HEK293 (cell line): ENCODE data around the gene KATNA1.

Experiments
- CTCF ChIA-PET: fragments of 350-600 bp; formaldehyde crosslinking; extraction: SDS; loops from one replicate; lab custom pipeline; 2021; ENCODE audit warnings: antibody characterized with exemption; lab: Yijun Ruan, JAX
- POLR2A ChIA-PET: fragments of 300-600 bp; formaldehyde crosslinking; extraction: SDS; loops from one replicate; lab custom pipeline; 2020; ENCODE audit warnings: antibody characterized with exemption, inconsistent platforms; lab: Yijun Ruan, JAX
- H3K27ac ChIP-seq: fragments of 200-500 bp; sonication (Bioruptor generic); 2 replicates; pipeline ENCODE4 v1.5.1; 2014; ENCODE audit warnings: low read depth, low read length, control low read depth, inconsistent platforms; ENCODE audit errors: extremely low read depth
- H3K36me3 ChIP-seq, 2 experiments: fragments of 200-500 bp in 1 of 2; sonication (Bioruptor generic) in 1 of 2; 1 replicate in 1 of 2; 2 replicates in 1 of 2; pipeline ENCODE4 v1.5.1; 2014 to 2017; ENCODE audit warnings: inconsistent platforms in 2 of 2, low read length in 2 of 2; ENCODE audit not compliant: control insufficient read depth in 2 of 2, insufficient read depth in 1 of 2
- H3K4me1 ChIP-seq: fragments of 200-500 bp; sonication (Bioruptor generic); 2 replicates; pipeline ENCODE4 v1.5.1; 2014; ENCODE audit warnings: mild to moderate bottlenecking, low read length, inconsistent platforms; ENCODE audit not compliant: control insufficient read depth, insufficient read depth
- H3K4me3 ChIP-seq: 2 replicates; pipeline ENCODE4 v1.5.1; 2011; ENCODE audit warnings: low read depth, mild to moderate bottlenecking, control low read depth, low read length, moderate library complexity
- H3K9me3 ChIP-seq: fragments of 200-500 bp; sonication (Bioruptor generic); 2 replicates; pipeline ENCODE4 v1.5.1; 2014; ENCODE audit warnings: low read depth, low read length, inconsistent platforms; ENCODE audit not compliant: control insufficient read depth, insufficient read depth
- GFI1B ChIP-seq: fragments of 450-650 bp; formaldehyde crosslinking; IDR thresholded peaks from 2 replicates; pipeline ENCODE4 v1.5.1; 2016; ENCODE audit warnings: missing biosample characterization, missing genetic modification characterization
- GLI4 ChIP-seq: fragments of 450-650 bp; formaldehyde crosslinking; IDR thresholded peaks from 2 replicates; pipeline ENCODE4 v1.5.1; 2016; ENCODE audit warnings: missing biosample characterization, missing genetic modification characterization
- HOXD13 ChIP-seq: sonication (generic); formaldehyde crosslinking; IDR thresholded peaks from 2 replicates; pipeline ENCODE4 v1.8.0; 2022; ENCODE audit warnings: missing genetic modification reagents, borderline replicate concordance
- KLF8 ChIP-seq: fragments of 450-650 bp; formaldehyde crosslinking; IDR thresholded peaks from 2 replicates; pipeline ENCODE4 v1.5.1; 2016; ENCODE audit warnings: missing biosample characterization, missing genetic modification characterization
- MYNN ChIP-seq: fragments of 450-650 bp; formaldehyde crosslinking; IDR thresholded peaks from 2 replicates; pipeline ENCODE4 v1.5.1; 2016; ENCODE audit warnings: missing biosample characterization, missing genetic modification characterization, borderline replicate concordance
- OVOL3 ChIP-seq: fragments of 450-650 bp; formaldehyde crosslinking; IDR thresholded peaks from 2 replicates; pipeline ENCODE4 v1.5.1; 2016; ENCODE audit warnings: missing biosample characterization, missing genetic modification characterization
- REST ChIP-seq: fragments of 450-650 bp; formaldehyde crosslinking; IDR thresholded peaks from 2 replicates; pipeline ENCODE4 v1.5.1; 2016; ENCODE audit warnings: missing biosample characterization, missing genetic modification characterization
- SCRT1 ChIP-seq: fragments of 450-650 bp; formaldehyde crosslinking; IDR thresholded peaks from 2 replicates; pipeline ENCODE4 v1.5.1; 2016; ENCODE audit warnings: missing biosample characterization, missing genetic modification characterization, borderline replicate concordance
- SCRT2 ChIP-seq: fragments of 450-650 bp; formaldehyde crosslinking; IDR thresholded peaks from 2 replicates; pipeline ENCODE4 v1.5.1; 2016; ENCODE audit warnings: missing biosample characterization, missing genetic modification characterization
- SP3 ChIP-seq: fragments of 450-650 bp; formaldehyde crosslinking; IDR thresholded peaks from 2 replicates; pipeline ENCODE4 v1.5.1; 2016; ENCODE audit warnings: missing biosample characterization, missing genetic modification characterization
- TSHZ1 ChIP-seq: fragments of 450-650 bp; formaldehyde crosslinking; IDR thresholded peaks from 2 replicates; pipeline ENCODE4 v1.5.1; 2016; ENCODE audit warnings: missing biosample characterization, missing genetic modification characterization, borderline replicate concordance
- WT1 ChIP-seq: fragments of 450-650 bp; formaldehyde crosslinking; IDR thresholded peaks from 2 replicates; pipeline ENCODE4 v1.5.1; 2016; ENCODE audit warnings: missing biosample characterization, missing genetic modification characterization
- YY2 ChIP-seq: fragments of 450-650 bp; formaldehyde crosslinking; IDR thresholded peaks from 2 replicates; pipeline ENCODE4 v1.5.1; 2016; ENCODE audit warnings: missing biosample characterization, missing genetic modification characterization
- ZBTB17 ChIP-seq: fragments of 450-650 bp; formaldehyde crosslinking; IDR thresholded peaks from 2 replicates; pipeline ENCODE4 v1.5.1; 2016; ENCODE audit warnings: missing biosample characterization, missing genetic modification characterization
- ZBTB21 ChIP-seq: fragments of 450-650 bp; formaldehyde crosslinking; IDR thresholded peaks from 2 replicates; pipeline ENCODE4 v1.5.1; 2017; ENCODE audit warnings: missing biosample characterization, missing genetic modification characterization
- ZNF223 ChIP-seq: fragments of 450-650 bp; formaldehyde crosslinking; IDR thresholded peaks from 2 replicates; pipeline ENCODE4 v1.5.1; 2016; ENCODE audit warnings: missing biosample characterization, missing genetic modification characterization
- ZNF335 ChIP-seq: fragments of 450-650 bp; formaldehyde crosslinking; conservative IDR thresholded peaks from 2 replicates; pipeline ENCODE4 v1.5.1; 2016; ENCODE audit warnings: missing biosample characterization, missing genetic modification characterization
- ZNF362 ChIP-seq: fragments of 450-650 bp; formaldehyde crosslinking; IDR thresholded peaks from 2 replicates; pipeline ENCODE4 v1.5.1; 2016; ENCODE audit warnings: missing biosample characterization, missing genetic modification characterization
- ZNF366 ChIP-seq: fragments of 450-650 bp; formaldehyde crosslinking; conservative IDR thresholded peaks from 2 replicates; pipeline ENCODE4 v1.5.1; 2016; ENCODE audit warnings: missing biosample characterization, missing genetic modification characterization
- ZNF394 ChIP-seq: fragments of 450-650 bp; formaldehyde crosslinking; IDR thresholded peaks from 2 replicates; pipeline ENCODE4 v1.5.1; 2016; ENCODE audit warnings: missing biosample characterization, missing genetic modification characterization, mild to moderate bottlenecking, moderate library complexity, borderline replicate concordance
- ZNF404 ChIP-seq: fragments of 450-650 bp; formaldehyde crosslinking; IDR thresholded peaks from 2 replicates; pipeline ENCODE4 v1.5.1; 2017; ENCODE audit warnings: missing biosample characterization, missing genetic modification characterization
- ZNF426 ChIP-seq: fragments of 450-650 bp; formaldehyde crosslinking; IDR thresholded peaks from 2 replicates; pipeline ENCODE4 v1.5.1; 2017; ENCODE audit warnings: missing biosample characterization, missing genetic modification characterization, mild to moderate bottlenecking, inconsistent platforms, moderate library complexity
- ZNF510 ChIP-seq: fragments of 450-650 bp; formaldehyde crosslinking; IDR thresholded peaks from 2 replicates; pipeline ENCODE4 v1.5.1; 2018; ENCODE audit warnings: mild to moderate bottlenecking, missing genetic modification characterization, missing biosample characterization; ENCODE audit not compliant: insufficient replicate concordance
- ZNF600 ChIP-seq: fragments of 450-650 bp; formaldehyde crosslinking; IDR thresholded peaks from 2 replicates; pipeline ENCODE4 v1.5.1; 2016; ENCODE audit warnings: missing biosample characterization, missing genetic modification characterization
- ZNF660 ChIP-seq: fragments of 450-650 bp; IDR thresholded peaks from 2 replicates; pipeline ENCODE4 v1.5.1; 2018; ENCODE audit warnings: missing biosample characterization, mild to moderate bottlenecking, missing genetic modification characterization
- ZNF785 ChIP-seq: fragments of 450-650 bp; formaldehyde crosslinking; IDR thresholded peaks from 2 replicates; pipeline ENCODE4 v1.5.1; 2016; ENCODE audit warnings: missing biosample characterization, missing genetic modification characterization
- ZSCAN16 ChIP-seq: fragments of 450-650 bp; formaldehyde crosslinking; IDR thresholded peaks from 2 replicates; pipeline ENCODE4 v1.5.1; 2016; ENCODE audit warnings: missing biosample characterization, missing genetic modification characterization

Gene KATNA1

GRCh38 chr6:149563203-149563927 is 85.1 kb downstream of the KATNA1 start:
- H3K4me3 ChIP-seq: no peak overlapping the region
- no peaks in the 10 kb centered on the region for H3K36me3 ChIP-seq
- H3K9me3 ChIP-seq: no peaks in the 10 kb centered on the region
- peaks cover 19% of the 10 kb centered on the region; the same call in 1 of the 2 replicates for H3K4me1 ChIP-seq
- no peak for TF ChIP-seq ZSCAN16
- TF ChIP-seq ZBTB17 (tag by site-specific recombination): 0 out of 2 replicates have a peak, but pooled peaks have one; percentile 25
- no peak for TF ChIP-seq ZNF510 (tag by site-specific recombination)
- TF ChIP-seq SCRT2 (tag by site-specific recombination): no peak
- TF ChIP-seq KLF8 (tag by site-specific recombination): no peak
- no peak for TF ChIP-seq ZNF660 (tag by site-specific recombination)
- TF ChIP-seq MYNN (tag by site-specific recombination): no peak
- TF ChIP-seq GLI4: no peak
- 0 out of 2 replicates have a peak, but pooled peaks have one; percentile 27 for TF ChIP-seq YY2 (tag by site-specific recombination)
- TF ChIP-seq WT1 (tag by site-specific recombination): no peak
- no peak for TF ChIP-seq ZNF404 (tag by site-specific recombination)
- TF ChIP-seq ZBTB21: no peak
- TF ChIP-seq ZNF394 (tag by site-specific recombination): no peak
- 0 out of 2 replicates have a peak, but pooled peaks have one; percentile 2 for TF ChIP-seq SP3
- TF ChIP-seq ZNF362 (tag by site-specific recombination): peak; percentile 81
- peak; percentile 46; the same call in 1 of the 2 replicates for TF ChIP-seq ZNF366 (tag by site-specific recombination)
- no peak for TF ChIP-seq ZNF223 (tag by site-specific recombination)
- peak; percentile 81 for TF ChIP-seq ZNF335 (tag by site-specific recombination)
- TF ChIP-seq GFI1B (tag by site-specific recombination): peak; percentile 54; the same call in 1 of the 2 replicates
- H3K27ac ChIP-seq: no peak overlapping the region
- ChIA-PET CTCF (interaction anchor here (0.6 to 2.1 kb wide), 12 partner anchors 9 to 280 kb away, joined by 3 to 14 read pairs (median 3); partner anchors contain the start of gene PPIL4), POLR2A (interaction anchor here (0.6 to 1.4 kb wide), 3 partner anchors 155 to 333 kb away, joined by 3 to 5 read pairs (median 3); no protein-coding TSS in a partner anchor)

GRCh38 chr6:149560736-149561135 is 87.8 kb downstream of the KATNA1 start:
- ChIA-PET CTCF (interaction anchor here (0.8 to 1.7 kb wide), 7 partner anchors 9 to 67 kb away, joined by 3 to 8 read pairs (median 4); partner anchors contain the start of gene PPIL4), POLR2A (interaction anchor here (0.7 to 1.0 kb wide), 2 partner anchors 9 to 15 kb away, joined by 3 read pairs; partner anchors contain the start of gene PPIL4)
- H3K27ac ChIP-seq: no peak overlapping the region
- H3K4me1 ChIP-seq: peaks cover 15% of the 10 kb centered on the region; the same call in 1 of the 2 replicates
- H3K4me3 ChIP-seq: no peak overlapping the region
- H3K9me3 ChIP-seq: no peaks in the 10 kb centered on the region
- no peaks in the 10 kb centered on the region for H3K36me3 ChIP-seq
- TF ChIP-seq ZNF335 (tag by site-specific recombination) (peak; percentile 40), ZNF785 (tag by site-specific recombination) (no peak), TSHZ1 (tag by site-specific recombination) (no peak), REST (tag by site-specific recombination) (no peak), ZNF426 (tag by site-specific recombination) (no peak), OVOL3 (no peak), HOXD13 (no peak), ZNF600 (no peak), SCRT1 (no peak)
